ENCODE measurements around the gene ENPP6. TPM values are rescaled to one million over a fixed set of nuclear protein-coding genes. Genes with fewer than 3 reads are reported as not detected.

The ENPP6 gene
- total and polyA plus RNA-seq, 2 donors (not counting 1 experiment from before 2014, with no cell fraction given): 0.01 TPM; not detected in 1

DNA sequence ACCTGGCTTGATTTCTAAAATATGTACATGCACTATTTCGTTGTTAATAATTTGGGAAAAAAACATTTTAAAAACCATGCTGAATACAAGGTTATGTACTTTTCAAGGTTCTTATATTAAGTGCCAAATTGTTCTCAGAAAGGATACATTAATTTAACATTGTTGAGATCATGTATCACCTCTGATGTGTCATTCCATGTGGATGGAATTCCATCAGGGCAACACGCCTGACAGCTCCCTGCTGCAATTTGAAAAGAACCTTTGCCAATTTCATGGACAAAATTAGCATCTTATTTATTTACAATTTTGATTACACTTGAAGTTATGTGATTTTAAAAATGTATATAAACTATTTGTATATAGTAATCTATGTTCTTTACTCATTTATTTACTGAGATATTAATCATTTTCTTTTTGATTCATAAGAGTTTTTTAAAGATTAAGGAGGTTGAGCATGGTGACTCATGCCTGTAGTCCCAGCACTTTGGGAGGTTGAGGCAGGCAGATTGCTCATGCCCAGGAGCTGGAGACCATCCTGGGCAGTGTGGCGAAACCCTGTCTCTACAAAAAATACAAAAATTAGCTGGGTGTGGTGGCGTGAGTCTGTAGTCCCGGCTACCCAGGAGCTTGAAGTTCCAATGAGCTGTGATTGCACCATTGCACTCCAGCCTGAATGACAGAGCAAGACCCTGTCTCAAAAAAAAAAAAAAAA lies 142.8 kb downstream of the ENPP6 start:
- H3K27me3 ChIP-seq (replicated peaks in 1 of 4; ENCODE audit: control extremely low read depth in 1 of 4, control insufficient read depth in 3 of 4, insufficient read depth in 4 of 4, low read length in 3 of 4): peaks cover 0 to 7% (median 0%) of the 10 kb centered on the region in 4 experiments
- intact Hi-C loops (cut with micrococcal nuclease): no loop called here
- H3K36me3 ChIP-seq (replicated peaks in 1 of 2; ENCODE audit: control extremely low read depth in 1 of 2, control insufficient read depth in 1 of 2, extremely low read depth in 1 of 2, insufficient read depth in 2 of 2, low read length in 1 of 2): no peaks in the 10 kb centered on the region
- H3K4me3 ChIP-seq (ENCODE audit: control extremely low read depth in 1 of 5, extremely low read depth in 1 of 5, insufficient read depth in 1 of 5, low read depth in 2 of 5, low read length in 4 of 5): no peak overlapping the region
- ATAC-seq (ENCODE audit: low read depth) (no peak), DNase-seq (no peak)
- peaks cover 3 to 9% (median 7%) of the 10 kb centered on the region in 3 donors for H3K9me3 ChIP-seq (ENCODE audit: control extremely low read depth in 1 of 3, control insufficient read depth in 2 of 3, insufficient read depth in 1 of 3, low read length in 2 of 3)
- ChIA-PET CTCF (no interaction called here), POLR2A (no interaction called here)
- H3K4me1 ChIP-seq (ENCODE audit: control insufficient read depth in 2 of 2, insufficient read depth in 2 of 2, low read length in 2 of 2): no peaks in the 10 kb centered on the region
- TF ChIP-seq, protein P1, sequence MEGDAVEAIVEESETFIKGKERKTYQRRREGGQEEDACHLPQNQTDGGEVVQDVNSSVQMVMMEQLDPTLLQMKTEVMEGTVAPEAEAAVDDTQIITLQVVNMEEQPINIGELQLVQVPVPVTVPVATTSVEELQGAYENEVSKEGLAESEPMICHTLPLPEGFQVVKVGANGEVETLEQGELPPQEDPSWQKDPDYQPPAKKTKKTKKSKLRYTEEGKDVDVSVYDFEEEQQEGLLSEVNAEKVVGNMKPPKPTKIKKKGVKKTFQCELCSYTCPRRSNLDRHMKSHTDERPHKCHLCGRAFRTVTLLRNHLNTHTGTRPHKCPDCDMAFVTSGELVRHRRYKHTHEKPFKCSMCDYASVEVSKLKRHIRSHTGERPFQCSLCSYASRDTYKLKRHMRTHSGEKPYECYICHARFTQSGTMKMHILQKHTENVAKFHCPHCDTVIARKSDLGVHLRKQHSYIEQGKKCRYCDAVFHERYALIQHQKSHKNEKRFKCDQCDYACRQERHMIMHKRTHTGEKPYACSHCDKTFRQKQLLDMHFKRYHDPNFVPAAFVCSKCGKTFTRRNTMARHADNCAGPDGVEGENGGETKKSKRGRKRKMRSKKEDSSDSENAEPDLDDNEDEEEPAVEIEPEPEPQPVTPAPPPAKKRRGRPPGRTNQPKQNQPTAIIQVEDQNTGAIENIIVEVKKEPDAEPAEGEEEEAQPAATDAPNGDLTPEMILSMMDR (IDR thresholded peaks at IDR 0.05): no peak
- TF ChIP-seq EZH2 (IDR thresholded peaks at IDR 0.05; ENCODE audit: borderline replicate concordance, insufficient read depth, low read depth, low read length, poor library complexity, severe bottlenecking): no peak
- no peak overlapping the region for H3K4me2 ChIP-seq (replicated peaks; ENCODE audit: low read depth, low read length, poor library complexity, severe bottlenecking)
- Mint-ChIP-seq H3K27ac (no peak overlapping the region), H3K27me3 (peaks cover 29% of the 10 kb centered on the region), H3K4me1 (no peaks in the 10 kb centered on the region), H3K9me3 (ENCODE audit: insufficient read depth) (peaks cover 12% of the 10 kb centered on the region), H3K4me3 (no peak overlapping the region)
- H3K79me2 ChIP-seq (ENCODE audit: control insufficient read depth, insufficient read depth, low read length): no peaks in the 10 kb centered on the region
- no peak overlapping the region for H2AFZ ChIP-seq (ENCODE audit: insufficient read depth, low read depth, low read length, poor library complexity, severe bottlenecking)
- WGBS (ENCODE audit: insufficient coverage): 80% methylated on average over 1 of the region's 5 CpGs
- no peak overlapping the region for H3K9ac ChIP-seq (ENCODE audit: low read length)
- H4K20me1 ChIP-seq (ENCODE audit: control insufficient read depth, insufficient read depth, low read length, poor library complexity, severe bottlenecking): no peaks in the 10 kb centered on the region
- H3K27ac ChIP-seq (ENCODE audit: low read length in 2 of 2): no peak overlapping the region

DNA sequence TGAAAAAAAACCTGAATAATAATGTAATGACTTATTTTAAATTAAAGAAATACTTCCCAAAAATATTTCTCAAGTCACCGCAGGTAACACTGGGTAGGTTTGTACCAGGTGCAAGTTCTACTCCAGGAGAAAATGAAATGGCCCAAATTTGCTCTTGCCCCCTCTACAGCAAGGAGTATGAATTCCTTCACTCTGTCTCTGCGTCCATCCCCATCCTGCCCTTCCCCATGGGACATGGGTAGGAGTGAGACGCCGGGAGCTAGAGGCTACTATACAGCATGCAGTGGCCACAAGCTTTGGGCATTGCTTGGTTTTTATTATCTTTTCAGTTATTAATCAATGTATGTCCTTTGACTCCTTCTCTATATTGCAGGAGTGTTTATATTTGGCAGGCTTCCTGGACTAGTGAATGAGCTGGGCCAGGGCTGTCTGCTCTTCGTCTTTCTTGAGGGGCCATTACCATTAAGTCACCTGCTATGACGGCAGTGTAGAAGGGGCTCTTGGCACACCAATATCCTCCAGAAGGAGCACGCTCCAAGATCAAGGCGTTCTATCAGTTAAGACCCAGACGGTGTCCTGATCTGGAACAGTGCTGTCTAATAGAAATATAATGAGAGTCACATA lies 149.6 kb downstream of the ENPP6 start:
- no peak for DNase-seq
- Mint-ChIP-seq H3K9me3 (ENCODE audit: insufficient read depth) (peaks cover 8% of the 10 kb centered on the region), H3K4me1 (no peaks in the 10 kb centered on the region), H3K27me3 (peaks cover 12% of the 10 kb centered on the region), H3K27ac (no peak overlapping the region), H3K4me3 (no peak overlapping the region)
- ChIA-PET CTCF (no interaction called here), POLR2A (no interaction called here)
- Histone ChIP-seq H3K9ac (ENCODE audit: low read length) (no peak overlapping the region), H3K9me3 (ENCODE audit: control extremely low read depth in 1 of 3, control insufficient read depth in 2 of 3, insufficient read depth in 1 of 3, low read length in 2 of 3) (peaks cover 0 to 9% (median 3%) of the 10 kb centered on the region in 3 donors), H4K20me1 (ENCODE audit: control insufficient read depth, insufficient read depth, low read length, poor library complexity, severe bottlenecking) (no peaks in the 10 kb centered on the region), H3K36me3 (replicated peaks in 1 of 2; ENCODE audit: control extremely low read depth in 1 of 2, control insufficient read depth in 1 of 2, extremely low read depth in 1 of 2, insufficient read depth in 2 of 2, low read length in 1 of 2) (no peaks in the 10 kb centered on the region), H3K4me2 (replicated peaks; ENCODE audit: low read depth, low read length, poor library complexity, severe bottlenecking) (no peak overlapping the region), H3K27ac (ENCODE audit: low read length in 2 of 2) (no peak overlapping the region), H3K79me2 (ENCODE audit: control insufficient read depth, insufficient read depth, low read length) (no peaks in the 10 kb centered on the region), H3K4me3 (ENCODE audit: control extremely low read depth in 1 of 5, extremely low read depth in 1 of 5, insufficient read depth in 1 of 5, low read depth in 2 of 5, low read length in 4 of 5) (no peak overlapping the region), H3K4me1 (ENCODE audit: control insufficient read depth in 2 of 2, insufficient read depth in 2 of 2, low read length in 2 of 2) (no peaks in the 10 kb centered on the region), H2AFZ (ENCODE audit: insufficient read depth, low read depth, low read length, poor library complexity, severe bottlenecking) (no peak overlapping the region), H3K27me3 (replicated peaks in 1 of 4; ENCODE audit: control extremely low read depth in 1 of 4, control insufficient read depth in 3 of 4, insufficient read depth in 4 of 4, low read length in 3 of 4) (no peaks in the 10 kb centered on the region)
- no peak for TF ChIP-seq EZH2 (IDR thresholded peaks at IDR 0.05; ENCODE audit: borderline replicate concordance, insufficient read depth, low read depth, low read length, poor library complexity, severe bottlenecking)
- TF ChIP-seq, protein P1 (IDR thresholded peaks at IDR 0.05): no peak
- WGBS (ENCODE audit: insufficient coverage): 31% methylated on average over 2 of the region's 9 CpGs
- no peak for ATAC-seq (ENCODE audit: low read depth)
- intact Hi-C loops (cut with micrococcal nuclease): no loop called here
